Measurements from ENCODE around the gene ATP7B. TPM values are rescaled to one million over a fixed set of nuclear protein-coding genes. Genes with fewer than 3 reads are reported as not detected.

ATP7B gene
- total and polyA plus RNA-seq, 2 experiments from 2014 or later = 2.2 to 12.8 TPM

DNA sequence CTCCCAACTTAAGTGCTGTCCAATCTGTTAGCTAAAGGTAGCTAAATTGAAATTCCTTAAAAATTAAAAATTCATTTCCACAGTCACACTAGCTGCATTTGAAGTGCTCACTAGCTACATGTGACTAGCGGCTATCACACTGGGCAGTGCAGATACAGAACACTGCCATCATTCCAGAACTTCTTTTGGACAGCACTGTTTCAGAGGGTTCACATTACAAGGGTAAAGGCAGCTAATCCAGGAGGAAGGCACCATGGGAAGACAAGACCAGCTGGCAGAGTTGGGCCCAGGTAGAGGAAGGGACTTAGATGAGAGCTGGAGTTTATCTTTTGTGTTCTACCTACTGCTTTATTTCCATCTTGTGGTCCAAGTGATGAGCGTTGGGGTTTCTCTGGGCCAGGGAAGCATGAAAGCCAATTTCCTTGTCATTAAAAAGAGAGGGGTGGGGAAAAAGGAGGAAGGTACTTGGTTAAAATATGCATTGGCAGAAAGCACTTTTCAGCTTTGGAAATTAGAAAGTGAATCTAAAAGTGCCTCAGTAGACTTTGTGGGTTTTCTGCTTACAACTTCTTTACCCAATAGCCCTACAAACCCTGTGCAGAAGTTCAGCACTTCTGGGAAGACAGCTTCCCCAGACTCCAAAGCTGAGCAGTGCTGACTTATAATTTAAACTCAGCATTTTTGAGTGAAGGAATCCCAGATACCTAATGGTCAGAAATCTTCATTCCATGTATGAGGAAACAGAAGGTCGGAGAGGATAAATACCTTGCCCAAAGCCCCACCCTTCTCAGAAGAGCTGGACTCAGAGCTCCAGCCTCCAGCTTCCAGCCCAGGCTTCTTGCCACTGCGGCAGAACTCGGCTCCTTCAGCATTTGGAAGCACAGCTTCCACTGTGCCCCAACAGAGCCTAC lies 49.5 kb downstream of the ATP7B start:
- Histone ChIP-seq H3K36me3 (ENCODE audit: insufficient read depth) (no peaks in the 10 kb centered on the region), H3K4me3 (no peak overlapping the region), H2AFZ (no peak overlapping the region), H3K27ac (ENCODE audit: low read depth) (no peak overlapping the region), H3F3A (replicated peaks; ENCODE audit: low read depth) (no peaks in the 10 kb centered on the region), H4K20me1 (replicated peaks; ENCODE audit: insufficient read depth) (no peaks in the 10 kb centered on the region), H3K4me2 (no peak overlapping the region), H3K9me2 (ENCODE audit: insufficient read depth) (no peaks in the 10 kb centered on the region), H3K27me3 (ENCODE audit: insufficient read depth) (no peaks in the 10 kb centered on the region), H3K4me1 (ENCODE audit: insufficient read depth) (no peaks in the 10 kb centered on the region), H3K79me2 (replicated peaks; ENCODE audit: insufficient read depth) (no peaks in the 10 kb centered on the region)
- no peaks in the 10 kb centered on the region for H3K36me3 Mint-ChIP-seq (ENCODE audit: low read depth)
- no peaks in the 10 kb centered on the region for H3K4me1 Mint-ChIP-seq
- H3K4me3 Mint-ChIP-seq = no peak overlapping the region
- no peaks in the 10 kb centered on the region for H3K9me3 Mint-ChIP-seq
- ATAC-seq (no peak), DNase-seq (ENCODE audit: low spot score) (no peak)
- no peak for TF ChIP-seq NANOG (IDR thresholded peaks at IDR 0.05; ENCODE audit: borderline replicate concordance)
- TF ChIP-seq CREB1 (CRISPR knock-in tag; IDR thresholded peaks at IDR 0.05; ENCODE audit: low read depth) = no peak
- TF ChIP-seq ZNF331 (CRISPR knock-in tag; IDR thresholded peaks at IDR 0.05; ENCODE audit: low read depth) = no peak
- no peak for TF ChIP-seq ZNF114 (CRISPR knock-in tag; IDR thresholded peaks at IDR 0.05)
- TF ChIP-seq, protein P1, sequence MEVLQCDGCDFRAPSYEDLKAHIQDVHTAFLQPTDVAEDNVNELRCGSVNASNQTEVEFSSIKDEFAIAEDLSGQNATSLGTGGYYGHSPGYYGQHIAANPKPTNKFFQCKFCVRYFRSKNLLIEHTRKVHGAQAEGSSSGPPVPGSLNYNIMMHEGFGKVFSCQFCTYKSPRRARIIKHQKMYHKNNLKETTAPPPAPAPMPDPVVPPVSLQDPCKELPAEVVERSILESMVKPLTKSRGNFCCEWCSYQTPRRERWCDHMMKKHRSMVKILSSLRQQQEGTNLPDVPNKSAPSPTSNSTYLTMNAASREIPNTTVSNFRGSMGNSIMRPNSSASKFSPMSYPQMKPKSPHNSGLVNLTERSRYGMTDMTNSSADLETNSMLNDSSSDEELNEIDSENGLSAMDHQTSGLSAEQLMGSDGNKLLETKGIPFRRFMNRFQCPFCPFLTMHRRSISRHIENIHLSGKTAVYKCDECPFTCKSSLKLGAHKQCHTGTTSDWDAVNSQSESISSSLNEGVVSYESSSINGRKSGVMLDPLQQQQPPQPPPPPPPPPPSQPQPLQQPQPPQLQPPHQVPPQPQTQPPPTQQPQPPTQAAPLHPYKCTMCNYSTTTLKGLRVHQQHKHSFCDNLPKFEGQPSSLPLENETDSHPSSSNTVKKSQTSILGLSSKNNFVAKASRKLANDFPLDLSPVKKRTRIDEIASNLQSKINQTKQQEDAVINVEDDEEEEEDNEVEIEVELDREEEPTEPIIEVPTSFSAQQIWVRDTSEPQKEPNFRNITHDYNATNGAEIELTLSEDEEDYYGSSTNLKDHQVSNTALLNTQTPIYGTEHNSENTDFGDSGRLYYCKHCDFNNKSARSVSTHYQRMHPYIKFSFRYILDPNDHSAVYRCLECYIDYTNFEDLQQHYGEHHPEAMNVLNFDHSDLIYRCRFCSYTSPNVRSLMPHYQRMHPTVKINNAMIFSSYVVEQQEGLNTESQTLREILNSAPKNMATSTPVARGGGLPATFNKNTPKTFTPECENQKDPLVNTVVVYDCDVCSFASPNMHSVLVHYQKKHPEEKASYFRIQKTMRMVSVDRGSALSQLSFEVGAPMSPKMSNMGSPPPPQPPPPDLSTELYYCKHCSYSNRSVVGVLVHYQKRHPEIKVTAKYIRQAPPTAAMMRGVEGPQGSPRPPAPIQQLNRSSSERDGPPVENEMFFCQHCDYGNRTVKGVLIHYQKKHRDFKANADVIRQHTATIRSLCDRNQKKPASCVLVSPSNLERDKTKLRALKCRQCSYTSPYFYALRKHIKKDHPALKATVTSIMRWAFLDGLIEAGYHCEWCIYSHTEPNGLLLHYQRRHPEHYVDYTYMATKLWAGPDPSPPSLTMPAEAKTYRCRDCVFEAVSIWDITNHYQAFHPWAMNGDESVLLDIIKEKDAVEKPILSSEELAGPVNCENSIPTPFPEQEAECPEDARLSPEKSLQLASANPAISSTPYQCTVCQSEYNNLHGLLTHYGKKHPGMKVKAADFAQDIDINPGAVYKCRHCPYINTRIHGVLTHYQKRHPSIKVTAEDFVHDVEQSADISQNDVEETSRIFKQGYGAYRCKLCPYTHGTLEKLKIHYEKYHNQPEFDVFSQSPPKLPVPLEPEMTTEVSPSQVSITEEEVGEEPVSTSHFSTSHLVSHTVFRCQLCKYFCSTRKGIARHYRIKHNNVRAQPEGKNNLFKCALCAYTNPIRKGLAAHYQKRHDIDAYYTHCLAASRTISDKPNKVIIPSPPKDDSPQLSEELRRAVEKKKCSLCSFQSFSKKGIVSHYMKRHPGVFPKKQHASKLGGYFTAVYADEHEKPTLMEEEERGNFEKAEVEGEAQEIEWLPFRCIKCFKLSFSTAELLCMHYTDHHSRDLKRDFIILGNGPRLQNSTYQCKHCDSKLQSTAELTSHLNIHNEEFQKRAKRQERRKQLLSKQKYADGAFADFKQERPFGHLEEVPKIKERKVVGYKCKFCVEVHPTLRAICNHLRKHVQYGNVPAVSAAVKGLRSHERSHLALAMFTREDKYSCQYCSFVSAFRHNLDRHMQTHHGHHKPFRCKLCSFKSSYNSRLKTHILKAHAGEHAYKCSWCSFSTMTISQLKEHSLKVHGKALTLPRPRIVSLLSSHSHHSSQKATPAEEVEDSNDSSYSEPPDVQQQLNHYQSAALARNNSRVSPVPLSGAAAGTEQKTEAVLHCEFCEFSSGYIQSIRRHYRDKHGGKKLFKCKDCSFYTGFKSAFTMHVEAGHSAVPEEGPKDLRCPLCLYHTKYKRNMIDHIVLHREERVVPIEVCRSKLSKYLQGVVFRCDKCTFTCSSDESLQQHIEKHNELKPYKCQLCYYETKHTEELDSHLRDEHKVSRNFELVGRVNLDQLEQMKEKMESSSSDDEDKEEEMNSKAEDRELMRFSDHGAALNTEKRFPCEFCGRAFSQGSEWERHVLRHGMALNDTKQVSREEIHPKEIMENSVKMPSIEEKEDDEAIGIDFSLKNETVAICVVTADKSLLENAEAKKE (CRISPR knock-in tag; IDR thresholded peaks at IDR 0.05) = no peak
- H3K27ac Mint-ChIP-seq = no peak overlapping the region; the same call in 1 of the 2 replicates
- H3K27me3 Mint-ChIP-seq (ENCODE audit: insufficient read depth, low read depth, poor library complexity) = no peaks in the 10 kb centered on the region

DNA sequence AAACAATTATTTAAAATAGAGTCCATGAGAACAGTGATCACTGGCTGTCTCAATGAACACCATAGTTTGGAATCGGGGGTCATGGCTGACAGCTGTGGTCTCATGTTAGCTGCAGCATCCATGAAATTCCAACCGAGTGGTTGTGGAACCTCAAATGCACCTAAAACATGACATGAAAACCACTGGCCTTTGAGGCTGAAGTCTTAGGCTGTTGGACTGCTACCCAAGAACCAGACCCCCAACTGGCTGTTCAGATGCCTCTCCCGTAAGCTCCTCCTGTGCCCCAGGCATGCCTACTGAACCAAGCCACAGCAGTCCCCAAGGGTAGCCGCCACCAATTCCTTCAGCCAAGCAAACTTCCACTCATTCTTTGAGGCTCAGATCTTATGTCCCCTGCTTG lies 50.5 kb downstream of the ATP7B start:
- ATAC-seq (no peak), DNase-seq (ENCODE audit: low spot score) (no peak)
- Mint-ChIP-seq H3K27me3 (ENCODE audit: insufficient read depth, low read depth, poor library complexity) (peaks cover 1% of the 10 kb centered on the region), H3K27ac (no peak overlapping the region), H3K36me3 (ENCODE audit: low read depth) (no peaks in the 10 kb centered on the region), H3K9me3 (no peaks in the 10 kb centered on the region), H3K4me3 (no peak overlapping the region), H3K4me1 (no peaks in the 10 kb centered on the region)
- H4K20me1 ChIP-seq (replicated peaks; ENCODE audit: insufficient read depth) = no peaks in the 10 kb centered on the region
- no peaks in the 10 kb centered on the region for H3K9me2 ChIP-seq (ENCODE audit: insufficient read depth)
- no peak overlapping the region for H3K27ac ChIP-seq (ENCODE audit: low read depth)
- no peak overlapping the region for H3K4me2 ChIP-seq
- no peaks in the 10 kb centered on the region for H3F3A ChIP-seq (replicated peaks; ENCODE audit: low read depth)
- H3K4me1 ChIP-seq (ENCODE audit: insufficient read depth) = no peaks in the 10 kb centered on the region
- no peaks in the 10 kb centered on the region for H3K36me3 ChIP-seq (ENCODE audit: insufficient read depth)
- H3K4me3 ChIP-seq = no peak overlapping the region
- no peaks in the 10 kb centered on the region for H3K79me2 ChIP-seq (replicated peaks; ENCODE audit: insufficient read depth)
- no peak overlapping the region for H2AFZ ChIP-seq
- no peaks in the 10 kb centered on the region for H3K27me3 ChIP-seq (ENCODE audit: insufficient read depth)
- TF ChIP-seq EZH2phosphoT487 (IDR thresholded peaks at IDR 0.05; ENCODE audit: unreplicated experiment) (no peak), CREB1 (CRISPR knock-in tag; IDR thresholded peaks at IDR 0.05; ENCODE audit: low read depth) (no peak), REST (IDR thresholded peaks at IDR 0.05; ENCODE audit: unreplicated experiment) (no peak), JUNB (IDR thresholded peaks at IDR 0.05; ENCODE audit: unreplicated experiment) (no peak), ZNF114 (CRISPR knock-in tag; IDR thresholded peaks at IDR 0.05) (no peak)
- TF ChIP-seq, protein P2, sequence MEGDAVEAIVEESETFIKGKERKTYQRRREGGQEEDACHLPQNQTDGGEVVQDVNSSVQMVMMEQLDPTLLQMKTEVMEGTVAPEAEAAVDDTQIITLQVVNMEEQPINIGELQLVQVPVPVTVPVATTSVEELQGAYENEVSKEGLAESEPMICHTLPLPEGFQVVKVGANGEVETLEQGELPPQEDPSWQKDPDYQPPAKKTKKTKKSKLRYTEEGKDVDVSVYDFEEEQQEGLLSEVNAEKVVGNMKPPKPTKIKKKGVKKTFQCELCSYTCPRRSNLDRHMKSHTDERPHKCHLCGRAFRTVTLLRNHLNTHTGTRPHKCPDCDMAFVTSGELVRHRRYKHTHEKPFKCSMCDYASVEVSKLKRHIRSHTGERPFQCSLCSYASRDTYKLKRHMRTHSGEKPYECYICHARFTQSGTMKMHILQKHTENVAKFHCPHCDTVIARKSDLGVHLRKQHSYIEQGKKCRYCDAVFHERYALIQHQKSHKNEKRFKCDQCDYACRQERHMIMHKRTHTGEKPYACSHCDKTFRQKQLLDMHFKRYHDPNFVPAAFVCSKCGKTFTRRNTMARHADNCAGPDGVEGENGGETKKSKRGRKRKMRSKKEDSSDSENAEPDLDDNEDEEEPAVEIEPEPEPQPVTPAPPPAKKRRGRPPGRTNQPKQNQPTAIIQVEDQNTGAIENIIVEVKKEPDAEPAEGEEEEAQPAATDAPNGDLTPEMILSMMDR (conservative IDR thresholded peaks at IDR 0.05; ENCODE audit: low read depth in 2 of 2) = no peak
